ENCODE measurements around the gene MTF2.

Gene MTF2

GRCh38 chr1:93087532-93087931 is 8.4 kb downstream of the MTF2 start:
- no peak for DNase-seq

GRCh38 chr1:93093332-93094006 is 14.4 kb downstream of the MTF2 start:
- DNase-seq = no peak

GRCh38 chr1:93095804-93096585 is 16.9 kb downstream of the MTF2 start:
- DNase-seq = no peak

- DNase-seq = no peak
Observed at GRCh38 chr1:93102142-93102541, 23.1 kb downstream of the MTF2 start.

- no peak for DNase-seq
Observed at GRCh38 chr1:93106226-93106625, 27.1 kb downstream of the MTF2 start.

GRCh38 chr1:93107395-93107794 is 28.3 kb downstream of the MTF2 start:
- no peak for DNase-seq

- DNase-seq = no peak
Observed at GRCh38 chr1:93108335-93108734, 29.3 kb downstream of the MTF2 start.

GRCh38 chr1:93109578-93109977 is 30.5 kb downstream of the MTF2 start:
- DNase-seq = no peak

- DNase-seq = no peak
Observed at GRCh38 chr1:93111065-93111464, 32.0 kb downstream of the MTF2 start.

GRCh38 chr1:93111561-93111960 is 32.5 kb downstream of the MTF2 start:
- no peak for DNase-seq

- DNase-seq = no peak
Observed at GRCh38 chr1:93113127-93113526, 34.0 kb downstream of the MTF2 start.

GRCh38 chr1:93114391-93114790 is 35.3 kb downstream of the MTF2 start:
- no peak for DNase-seq

- no peak for DNase-seq
Observed at GRCh38 chr1:93120614-93121013, 41.5 kb downstream of the MTF2 start.

GRCh38 chr1:93123201-93123783 is 44.2 kb downstream of the MTF2 start:
- no peak for DNase-seq

- DNase-seq = no peak
Observed at GRCh38 chr1:93124556-93125355, 45.7 kb downstream of the MTF2 start.

- DNase-seq = no peak
Observed at GRCh38 chr1:93129507-93130099, 50.5 kb downstream of the MTF2 start.

- no peak for DNase-seq
Observed at GRCh38 chr1:93132638-93133037, 53.6 kb downstream of the MTF2 start.

- no peak for DNase-seq
Observed at GRCh38 chr1:93136445-93136844, 57.4 kb downstream of the MTF2 start.

GRCh38 chr1:93137604-93138292 is 58.7 kb downstream of the MTF2 start:
- DNase-seq = no peak

GRCh38 chr1:93140106-93140505 is 61.0 kb downstream of the MTF2 start:
- no peak for DNase-seq

- DNase-seq = no peak
Observed at GRCh38 chr1:93142161-93142560, 63.1 kb downstream of the MTF2 start.

GRCh38 chr1:93143136-93143535 is 64.1 kb downstream of the MTF2 start:
- no peak for DNase-seq

All from stimulated activated CD4-positive, alpha-beta T cell treated with anti-CD3 and anti-CD28 coated beads, Interleukin-12 subunit alpha, Interleukin-12 subunit beta, amount 100 ng/mL, for 4 hours (primary cell).